Brain microvascular endothelial cell (primary cell): Measurements from ENCODE around the gene NMNAT2.
A peak's percentile ranks its signal among the peaks of the same experiment; 100 is the strongest.

Source experiments
- DNase-seq: peaks from one replicate; pipeline ENCODE4 v3.0.0-alpha.2; 2020
- H3K27ac ChIP-seq: fragments of 250-450 bp; sonication (Bioruptor Pico); 2 replicates; pipeline ENCODE4 v1.5.1; 2020; ENCODE audit warnings: mild to moderate bottlenecking, moderate library complexity
- H3K27me3 ChIP-seq: fragments of 250-450 bp; sonication (Bioruptor Pico); replicated peaks from 2 replicates; pipeline ENCODE4 v1.5.1; 2020; ENCODE audit warnings: mild to moderate bottlenecking
- H3K36me3 ChIP-seq: fragments of 250-450 bp; sonication (Bioruptor Pico); replicated peaks from 2 replicates; pipeline ENCODE4 v1.5.1; 2020; ENCODE audit warnings: mild to moderate bottlenecking
- H3K4me3 ChIP-seq: 2 replicates; pipeline ENCODE4 v1.5.1; 2011; ENCODE audit warnings: low read depth, mild to moderate bottlenecking, control low read depth, low read length, moderate library complexity
- in situ Hi-C: cut with HindIII; loops from 2 replicates; pipeline ENCODE4 v1.10.0; 2017; ENCODE audit warnings: low sequenced_read_pairs, low pct_ligation_motif_present
- TF ChIP-seq, protein P1 (sequence below): IDR thresholded peaks from 2 replicates; pipeline ENCODE4 v1.5.1; 2011; ENCODE audit warnings: low read depth, mild to moderate bottlenecking, moderate library complexity, low read length, control low read depth, inconsistent platforms; ENCODE audit errors: missing control alignments

Gene NMNAT2

DNA sequence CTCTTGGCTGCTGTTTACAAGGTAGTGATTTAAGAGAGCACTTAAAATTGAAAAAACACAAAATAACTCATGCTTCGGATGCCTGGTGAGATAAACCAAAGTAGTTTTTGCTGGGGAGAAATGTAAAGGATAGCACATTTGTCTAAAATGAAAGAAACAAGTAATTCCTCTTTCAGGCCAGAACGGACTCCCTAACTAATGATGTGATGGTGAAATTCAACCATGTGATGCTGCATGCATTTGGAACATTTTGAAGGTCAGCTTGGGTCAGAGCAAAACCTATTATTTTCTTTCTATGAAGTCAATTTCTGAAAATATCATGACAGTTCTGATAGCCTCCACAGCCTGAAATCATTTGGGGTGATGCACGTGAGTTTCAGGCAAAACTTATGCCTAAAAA, 27.6 kb downstream of the NMNAT2 start:
- no peak overlapping the region for H3K4me3 ChIP-seq
- H3K36me3 ChIP-seq = no peaks in the 10 kb centered on the region
- peaks cover 6% of the 10 kb centered on the region for H3K27me3 ChIP-seq
- TF ChIP-seq, protein P1, sequence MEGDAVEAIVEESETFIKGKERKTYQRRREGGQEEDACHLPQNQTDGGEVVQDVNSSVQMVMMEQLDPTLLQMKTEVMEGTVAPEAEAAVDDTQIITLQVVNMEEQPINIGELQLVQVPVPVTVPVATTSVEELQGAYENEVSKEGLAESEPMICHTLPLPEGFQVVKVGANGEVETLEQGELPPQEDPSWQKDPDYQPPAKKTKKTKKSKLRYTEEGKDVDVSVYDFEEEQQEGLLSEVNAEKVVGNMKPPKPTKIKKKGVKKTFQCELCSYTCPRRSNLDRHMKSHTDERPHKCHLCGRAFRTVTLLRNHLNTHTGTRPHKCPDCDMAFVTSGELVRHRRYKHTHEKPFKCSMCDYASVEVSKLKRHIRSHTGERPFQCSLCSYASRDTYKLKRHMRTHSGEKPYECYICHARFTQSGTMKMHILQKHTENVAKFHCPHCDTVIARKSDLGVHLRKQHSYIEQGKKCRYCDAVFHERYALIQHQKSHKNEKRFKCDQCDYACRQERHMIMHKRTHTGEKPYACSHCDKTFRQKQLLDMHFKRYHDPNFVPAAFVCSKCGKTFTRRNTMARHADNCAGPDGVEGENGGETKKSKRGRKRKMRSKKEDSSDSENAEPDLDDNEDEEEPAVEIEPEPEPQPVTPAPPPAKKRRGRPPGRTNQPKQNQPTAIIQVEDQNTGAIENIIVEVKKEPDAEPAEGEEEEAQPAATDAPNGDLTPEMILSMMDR = no peak
- no peak overlapping the region for H3K27ac ChIP-seq
- no peak for DNase-seq
- in situ Hi-C loops = no loop called here

DNA sequence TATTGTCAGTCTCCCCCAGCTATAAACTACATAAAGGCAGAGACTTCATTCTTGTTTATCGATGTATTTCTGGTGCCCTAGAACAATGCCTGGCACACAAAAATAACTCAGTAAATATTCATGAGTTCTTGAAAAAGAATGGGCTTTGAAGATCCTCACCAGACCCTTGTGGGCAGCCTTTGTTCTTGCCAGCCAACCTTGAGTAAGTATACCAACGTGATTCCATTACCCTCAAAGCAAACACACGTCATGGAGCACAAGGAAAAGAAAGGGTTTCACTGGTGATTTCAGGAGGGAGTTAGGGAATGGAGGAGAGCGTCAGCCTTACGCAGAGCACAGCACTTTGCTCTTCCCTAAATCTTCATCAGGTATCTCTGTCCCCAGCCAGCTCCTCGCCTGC, 29.4 kb downstream of the NMNAT2 start:
- TF ChIP-seq, protein P1 = no peak
- DNase-seq = no peak
- Histone ChIP-seq H3K36me3 (no peaks in the 10 kb centered on the region), H3K27ac (no peak overlapping the region), H3K27me3 (no peaks in the 10 kb centered on the region), H3K4me3 (no peak overlapping the region)
- in situ Hi-C loops = no loop called here

DNA sequence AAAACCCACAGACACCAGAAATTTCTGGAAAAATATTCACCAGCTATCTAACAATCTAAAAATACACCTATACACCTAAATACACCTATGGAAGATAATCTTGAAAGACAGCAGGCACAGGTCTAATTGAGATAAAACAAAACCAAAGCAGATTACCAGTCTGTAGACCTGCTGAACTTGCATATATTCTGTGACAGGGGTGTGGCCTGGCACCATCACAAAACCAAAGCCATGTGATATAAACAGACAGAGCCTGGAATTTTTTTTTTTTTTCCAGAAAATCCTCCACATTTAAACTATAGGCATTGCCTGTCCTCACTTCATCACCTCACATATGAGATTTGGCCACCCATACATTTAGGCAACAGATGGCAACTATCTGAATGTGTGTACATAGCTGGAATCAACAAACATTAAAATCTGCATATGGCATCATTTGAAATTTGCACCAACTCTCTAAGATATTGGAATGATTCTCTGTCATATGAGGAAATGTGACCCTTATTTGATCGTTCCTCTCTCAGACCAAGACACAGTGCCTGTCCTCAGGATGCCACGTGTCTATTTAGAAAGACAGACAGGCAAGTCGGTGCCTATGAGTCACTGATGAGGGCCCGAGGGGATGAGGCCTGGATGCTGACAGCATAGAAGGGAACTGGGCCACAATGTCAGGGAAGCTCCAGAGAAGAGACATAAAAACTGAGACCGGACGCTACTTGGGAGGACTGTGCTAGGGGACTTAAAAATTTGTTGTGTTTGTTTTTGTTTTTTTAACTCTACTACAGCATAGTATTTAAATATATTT, 32.6 kb downstream of the NMNAT2 start:
- DNase-seq = peak; percentile 7
- H3K4me3 ChIP-seq = no peak overlapping the region
- H3K27ac ChIP-seq = no peak overlapping the region
- in situ Hi-C loops = no loop called here
- H3K27me3 ChIP-seq = no peaks in the 10 kb centered on the region
- H3K36me3 ChIP-seq = no peaks in the 10 kb centered on the region
- TF ChIP-seq, protein P1 = no peak

DNA sequence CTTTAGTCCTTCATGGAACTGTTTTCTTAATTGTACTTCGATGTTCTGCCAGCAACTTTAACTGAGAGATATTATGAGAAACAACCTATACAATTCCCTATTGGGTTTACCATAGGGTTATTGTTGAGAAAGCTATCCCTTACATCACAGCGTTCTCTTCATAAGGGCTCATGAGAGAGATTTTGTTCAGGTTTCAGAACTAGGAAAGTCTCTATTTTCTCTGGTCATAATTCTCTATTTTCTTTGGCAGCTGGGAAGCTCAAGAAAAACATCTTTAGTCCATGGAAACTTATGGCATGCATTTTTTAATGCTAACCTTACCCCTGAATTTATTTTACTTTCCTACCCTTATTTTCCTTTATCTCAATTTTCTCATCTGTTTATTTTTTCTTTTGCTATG, 38.2 kb downstream of the NMNAT2 start:
- TF ChIP-seq, protein P1 = no peak
- H3K36me3 ChIP-seq = no peaks in the 10 kb centered on the region
- no peaks in the 10 kb centered on the region for H3K27me3 ChIP-seq
- in situ Hi-C loops = no loop called here
- H3K4me3 ChIP-seq = no peak overlapping the region
- DNase-seq = no peak
- H3K27ac ChIP-seq = no peak overlapping the region

DNA sequence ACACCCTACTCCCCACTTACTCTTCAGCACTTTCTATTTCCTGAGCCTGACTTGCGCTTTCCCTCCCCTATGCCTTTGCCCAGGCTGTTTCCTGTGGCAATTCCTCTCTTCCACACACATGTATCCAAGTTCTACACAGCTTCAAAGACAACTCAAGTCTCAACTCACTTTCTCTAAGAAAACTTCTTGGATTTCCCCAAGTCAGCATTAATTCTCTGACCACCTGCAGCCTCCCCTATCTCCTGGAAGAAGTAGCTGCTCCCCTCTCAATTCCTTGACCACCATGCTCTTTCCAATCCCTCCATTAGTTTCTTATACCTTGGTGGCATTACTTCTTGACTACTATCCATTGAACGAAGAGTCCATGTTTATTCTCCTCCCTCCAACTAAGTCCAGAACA, 42.8 kb downstream of the NMNAT2 start:
- TF ChIP-seq, protein P1 = no peak
- no peaks in the 10 kb centered on the region for H3K27me3 ChIP-seq
- no peaks in the 10 kb centered on the region for H3K36me3 ChIP-seq
- in situ Hi-C loops = no loop called here
- no peak overlapping the region for H3K27ac ChIP-seq
- H3K4me3 ChIP-seq = no peak overlapping the region
- DNase-seq = no peak

DNA sequence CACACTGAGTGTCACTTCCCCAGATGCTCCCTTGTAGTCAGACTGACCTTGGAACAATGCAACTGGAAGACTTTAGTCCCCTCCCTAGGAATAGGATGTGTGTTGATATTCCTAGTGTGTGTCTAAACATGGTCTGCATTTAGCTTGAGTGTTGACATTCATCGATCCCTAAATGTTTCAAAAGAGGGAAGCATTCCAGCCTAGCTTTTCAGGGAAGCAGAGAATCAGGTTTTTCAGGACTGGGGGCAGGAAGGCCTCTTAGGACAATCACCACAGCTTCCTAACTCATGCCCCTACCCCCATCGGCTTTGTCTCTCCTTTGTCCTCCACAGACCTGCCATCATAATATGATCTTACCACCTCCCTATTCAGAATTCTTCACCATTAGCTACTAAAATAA, 43.4 kb downstream of the NMNAT2 start:
- Histone ChIP-seq H3K36me3 (no peaks in the 10 kb centered on the region), H3K27ac (no peak overlapping the region), H3K27me3 (no peaks in the 10 kb centered on the region), H3K4me3 (no peak overlapping the region)
- in situ Hi-C loops = no loop called here
- TF ChIP-seq, protein P1 = no peak
- no peak for DNase-seq
